ENCODE measurements around the gene FANCE.
A peak's percentile ranks its signal among the peaks of the same experiment; 100 is the strongest.
"Not testable (repeated sequence)": the region's sequence is repeated elsewhere in the genome, so short reads cannot be mapped to it uniquely, and the experiment has no call there.

Gene FANCE

GRCh38 chr6:35452183-35453090 lies at the start of gene FANCE:
Gene FANCE, plus strand, starts transcription at chr6:35452338. Its CDS starts 208 bp downstream, at chr6:35452546.
- DNase-seq, result peak; percentile 91

GRCh38 chr6:35402856-35403191 lies 49.3 kb upstream of the FANCE start:
- no peak for DNase-seq

GRCh38 chr6:35403544-35404442 lies 48.3 kb upstream of the FANCE start:
- DNase-seq, result no peak

- DNase-seq, result no peak
Observed at GRCh38 chr6:35406711-35407485, 45.2 kb upstream of the FANCE start.

- DNase-seq, result no peak
Observed at GRCh38 chr6:35409245-35409644, 42.9 kb upstream of the FANCE start.

- DNase-seq, result no peak
Observed at GRCh38 chr6:35410131-35410530, 42.0 kb upstream of the FANCE start.

- no peak for DNase-seq
Observed at GRCh38 chr6:35411066-35411465, 41.1 kb upstream of the FANCE start.

GRCh38 chr6:35412102-35412501 lies 40.0 kb upstream of the FANCE start:
- DNase-seq, result no peak

- DNase-seq, result no peak
Observed at GRCh38 chr6:35413911-35414310, 38.2 kb upstream of the FANCE start.

GRCh38 chr6:35415065-35415891 lies 36.9 kb upstream of the FANCE start:
- no peak for DNase-seq

- no peak for DNase-seq
Observed at GRCh38 chr6:35417979-35418661, 34.0 kb upstream of the FANCE start.

- DNase-seq, result no peak
Observed at GRCh38 chr6:35419417-35419816, 32.7 kb upstream of the FANCE start.

GRCh38 chr6:35419961-35420360 lies 32.2 kb upstream of the FANCE start:
- no peak for DNase-seq

- DNase-seq, result no peak
Observed at GRCh38 chr6:35425284-35425683, 26.9 kb upstream of the FANCE start.

- no peak for DNase-seq
Observed at GRCh38 chr6:35426074-35426473, 26.1 kb upstream of the FANCE start.

GRCh38 chr6:35427435-35427834 lies 24.7 kb upstream of the FANCE start:
- no peak for DNase-seq

GRCh38 chr6:35427851-35428321 lies 24.3 kb upstream of the FANCE start:
- DNase-seq, result no peak

- no peak for DNase-seq
Observed at GRCh38 chr6:35428421-35429149, 23.6 kb upstream of the FANCE start.

GRCh38 chr6:35429463-35429862 lies 22.7 kb upstream of the FANCE start:
- DNase-seq, result no peak

- no peak for DNase-seq
Observed at GRCh38 chr6:35432291-35432690, 19.8 kb upstream of the FANCE start.

GRCh38 chr6:35432702-35433101 lies 19.4 kb upstream of the FANCE start:
- DNase-seq, result not testable (repeated sequence)
